Neural cell (in vitro differentiated cells): ENCODE data around the gene NOSIP. TPM values are rescaled to one million over a fixed set of nuclear protein-coding genes. Genes with fewer than 3 reads are reported as not detected.

Source experiments
- H2AFZ ChIP-seq: fragments of 200-600, 300-800 bp; sonication (generic), shearing (Covaris generic); 2 replicates; pipeline ENCODE4 v1.6.0; 2014; ENCODE audit warnings: low read depth, mild to moderate bottlenecking, antibody characterized with exemption, low read length, moderate library complexity
- H3F3A ChIP-seq: fragments of 200-600 bp; shearing (Covaris generic); 2 replicates; pipeline ENCODE4 v1.6.1; 2016; ENCODE audit warnings: mild to moderate bottlenecking, moderate library complexity, mixed read lengths, antibody characterized with exemption, low read length; ENCODE audit not compliant: insufficient read depth, poor library complexity, severe bottlenecking
- H3K27ac ChIP-seq: fragments of 200-600, 300-800 bp; sonication (generic), shearing (Covaris generic); 2 replicates; pipeline ENCODE4 v1.5.1; 2014; ENCODE audit warnings: mild to moderate bottlenecking, low read length, moderate library complexity
- H3K27me3 ChIP-seq: fragments of 300-800, 200-600 bp; sonication (generic), shearing (Covaris generic); 2 replicates; pipeline ENCODE4 v1.6.0; 2014; ENCODE audit warnings: mild to moderate bottlenecking, low read depth, low read length, moderate library complexity; ENCODE audit not compliant: insufficient read depth
- H3K36me3 ChIP-seq: fragments of 300-800, 200-600 bp; sonication (generic), shearing (Covaris generic); 2 replicates; pipeline ENCODE4 v1.5.1; 2014; ENCODE audit warnings: mild to moderate bottlenecking, antibody characterized with exemption, low read length, moderate library complexity; ENCODE audit not compliant: insufficient read depth
- H3K4me2 ChIP-seq: fragments of 300-800, 200-600 bp; sonication (generic), shearing (Covaris generic); 2 replicates; pipeline ENCODE4 v1.6.0; 2014; ENCODE audit warnings: mild to moderate bottlenecking, low read length
- H3K4me3 ChIP-seq: fragments of 300-800, 200-600 bp; sonication (generic), shearing (Covaris generic); 2 replicates; pipeline ENCODE4 v1.5.1; 2014; ENCODE audit warnings: mild to moderate bottlenecking, low read length, moderate library complexity
- H3K79me2 ChIP-seq: fragments of 200-600 bp; shearing (Covaris generic); replicated peaks from 2 replicates; pipeline ENCODE4 v1.6.0; 2014; ENCODE audit warnings: mild to moderate bottlenecking, low read length, moderate library complexity; ENCODE audit not compliant: insufficient read depth
- H3K9ac ChIP-seq: fragments of 300-800, 200-600 bp; sonication (generic), shearing (Covaris generic); 2 replicates; pipeline ENCODE4 v1.6.1; 2016; ENCODE audit warnings: mild to moderate bottlenecking, low read length, mixed read lengths
- H3K9me2 ChIP-seq: fragments of 200-600 bp; shearing (Covaris generic); 2 replicates; pipeline ENCODE4 v1.6.1; 2016; ENCODE audit warnings: mild to moderate bottlenecking, low read length, mixed read lengths; ENCODE audit not compliant: insufficient read depth
- H3K9me3 ChIP-seq: fragments of 200-600, 300-800 bp; sonication (generic), shearing (Covaris generic); 2 replicates; pipeline ENCODE4 v1.6.1; 2016; ENCODE audit warnings: mild to moderate bottlenecking, mixed run types, low read length, moderate library complexity, mixed read lengths
- H4K20me1 ChIP-seq: fragments of 200-600 bp; shearing (Covaris generic); 2 replicates; pipeline ENCODE4 v1.6.1; 2016; ENCODE audit warnings: mild to moderate bottlenecking, mixed run types; ENCODE audit not compliant: insufficient read depth
- CTCF ChIP-seq: fragments of 450-650 bp; IDR thresholded peaks from 2 replicates; pipeline ENCODE4 v1.5.1; 2014; ENCODE audit warnings: antibody characterized with exemption, mild to moderate bottlenecking, moderate library complexity; ENCODE audit not compliant: poor library complexity, severe bottlenecking
- EP300 ChIP-seq: fragments of 450-650 bp; conservative IDR thresholded peaks from 2 replicates; pipeline ENCODE4 v1.6.1; 2014; ENCODE audit warnings: antibody characterized with exemption, mild to moderate bottlenecking, moderate library complexity; ENCODE audit not compliant: poor library complexity, severe bottlenecking
- EZH2 ChIP-seq: fragments of 200-600, 300-800 bp; shearing (Covaris generic), sonication (generic); IDR thresholded peaks from 2 replicates; pipeline ENCODE4 v1.6.1; 2014; ENCODE audit warnings: antibody characterized with exemption, low read length, borderline replicate concordance, mild to moderate bottlenecking; ENCODE audit not compliant: insufficient read depth, poor library complexity, severe bottlenecking
- MXI1 ChIP-seq: fragments of 450-650 bp; conservative IDR thresholded peaks from 2 replicates; pipeline ENCODE4 v1.6.1; 2014; ENCODE audit warnings: antibody characterized with exemption, mild to moderate bottlenecking; ENCODE audit not compliant: poor library complexity, severe bottlenecking
- POLR2AphosphoS5 ChIP-seq: IDR thresholded peaks from 2 replicates; pipeline ENCODE4 v1.6.1; 2012
- RAD21 ChIP-seq: fragments of 450-650 bp; conservative IDR thresholded peaks from 2 replicates; pipeline ENCODE4 v1.6.1; 2014; ENCODE audit warnings: antibody characterized with exemption, mild to moderate bottlenecking, moderate library complexity
- REST ChIP-seq: IDR thresholded peaks from 2 replicates; pipeline ENCODE4 v1.6.1; 2012; ENCODE audit warnings: borderline replicate concordance
- SMC3 ChIP-seq: fragments of 450-650 bp; conservative IDR thresholded peaks from 2 replicates; pipeline ENCODE4 v1.6.1; 2014; ENCODE audit warnings: antibody characterized with exemption, mild to moderate bottlenecking, moderate library complexity; ENCODE audit not compliant: poor library complexity
- TAF1 ChIP-seq: IDR thresholded peaks from 2 replicates; pipeline ENCODE4 v1.6.1; 2012; ENCODE audit warnings: low read depth
- polyA plus RNA-seq: library from polyadenylated mRNA; depleted of rRNA; stranded (reverse); fragments of >200 nt; gene quantifications from 2 replicates; pipeline ENCODE4 v1.2.3, GENCODE V29; 2014

NOSIP gene
- polyA plus RNA-seq, 1 donor from 2014 or later: 129 TPM

DNA sequence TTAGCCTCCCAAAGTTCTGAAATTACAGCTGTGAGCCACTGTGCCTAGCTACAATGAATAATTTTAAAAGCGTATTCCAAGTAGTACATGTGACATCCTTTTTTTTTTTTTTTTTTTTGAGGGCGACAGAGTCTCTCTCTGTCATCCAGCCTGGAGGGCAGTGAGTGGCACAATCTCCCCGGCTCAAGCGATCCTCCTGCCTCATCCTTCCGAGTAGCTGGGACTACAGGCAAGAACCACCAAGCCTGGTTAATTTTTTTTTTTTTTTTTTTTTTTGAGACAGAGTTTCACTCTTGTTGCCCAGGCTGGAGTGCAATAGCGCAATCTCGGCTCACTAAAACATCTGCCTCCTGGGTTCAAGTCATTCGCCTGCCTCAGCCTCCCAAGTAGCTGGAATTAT, 6.9 kb upstream of the NOSIP start:
- Histone ChIP-seq H3K79me2 (peaks cover 7% of the 10 kb centered on the region), H3K27ac (no peak overlapping the region), H3K4me2 (no peak overlapping the region), H4K20me1 (no peaks in the 10 kb centered on the region), H2AFZ (no peak overlapping the region), H3K4me3 (no peak overlapping the region), H3K36me3 (no peaks in the 10 kb centered on the region), H3K27me3 (no peaks in the 10 kb centered on the region), H3K9ac (no peak overlapping the region), H3K9me3 (no peaks in the 10 kb centered on the region), H3F3A (no peaks in the 10 kb centered on the region), H3K9me2 (no peaks in the 10 kb centered on the region)
- no peak for TF ChIP-seq EP300

GRCh38 chr19:49585023-49585422, 4.7 kb upstream of the NOSIP start:
- peak overlapping the region; percentile 57 for H3K9ac ChIP-seq
- H3K4me3 ChIP-seq: peak overlapping the region; percentile 45
- H3K27me3 ChIP-seq: no peaks in the 10 kb centered on the region
- H4K20me1 ChIP-seq: no peaks in the 10 kb centered on the region
- no peak for TF ChIP-seq CTCF
- peak; percentile 53 for TF ChIP-seq POLR2AphosphoS5
- TF ChIP-seq REST: peak; percentile 61
- TF ChIP-seq RAD21: peak; percentile 41
- TF ChIP-seq SMC3: peak; percentile 47
- TF ChIP-seq EZH2: no peak
- TF ChIP-seq TAF1: no peak
- peak; percentile 74 for TF ChIP-seq MXI1
- TF ChIP-seq EP300: peak; percentile 81
- no peaks in the 10 kb centered on the region for H3K9me2 ChIP-seq
- no peaks in the 10 kb centered on the region for H3K36me3 ChIP-seq
- peak overlapping the region; percentile 18 for H3K4me2 ChIP-seq
- peak overlapping the region; percentile 81 for H3K27ac ChIP-seq
- H2AFZ ChIP-seq: peak overlapping the region; percentile 10
- H3K79me2 ChIP-seq: peaks cover 2% of the 10 kb centered on the region
- H3F3A ChIP-seq: no peaks in the 10 kb centered on the region
- H3K9me3 ChIP-seq: no peaks in the 10 kb centered on the region

GRCh38 chr19:49583239-49583638, 2.9 kb upstream of the NOSIP start:
- Histone ChIP-seq H3K27ac (no peak overlapping the region), H3K36me3 (no peaks in the 10 kb centered on the region), H3K9me3 (no peaks in the 10 kb centered on the region), H3K27me3 (no peaks in the 10 kb centered on the region), H4K20me1 (no peaks in the 10 kb centered on the region), H3F3A (no peaks in the 10 kb centered on the region), H3K4me3 (no peak overlapping the region), H3K4me2 (no peak overlapping the region), H3K79me2 (peaks cover 16% of the 10 kb centered on the region), H3K9ac (no peak overlapping the region), H2AFZ (no peak overlapping the region), H3K9me2 (no peaks in the 10 kb centered on the region)
- TF ChIP-seq TAF1: no peak
- no peak for TF ChIP-seq SMC3
- no peak for TF ChIP-seq MXI1
- TF ChIP-seq CTCF: no peak
- TF ChIP-seq POLR2AphosphoS5: no peak
- no peak for TF ChIP-seq REST
- no peak for TF ChIP-seq EP300
- no peak for TF ChIP-seq EZH2
- no peak for TF ChIP-seq RAD21
